SH-SY5Y (cell line): ENCODE results near the gene ECHS1.

Source experiments
- GATA2 ChIP-seq: IDR thresholded peaks from 2 replicates; pipeline ENCODE4 v1.6.1; 2011; ENCODE audit warnings: mild to moderate bottlenecking, low read depth, low read length
- GATA3 ChIP-seq: IDR thresholded peaks from 2 replicates; pipeline ENCODE4 v1.6.1; 2011; ENCODE audit warnings: low read depth, mild to moderate bottlenecking, low read length, moderate library complexity

Gene ECHS1

GRCh38 chr10:133347710-133348517 lies 25.2 kb downstream of the ECHS1 start:
- TF ChIP-seq GATA3 (no peak), GATA2 (no peak)

- TF ChIP-seq GATA2 (no peak), GATA3 (no peak)
Observed at GRCh38 chr10:133346413-133346812, 26.7 kb downstream of the ECHS1 start.

GRCh38 chr10:133344236-133344635 lies 28.9 kb downstream of the ECHS1 start:
- no peak for TF ChIP-seq GATA2
- TF ChIP-seq GATA3, result no peak

- no peak for TF ChIP-seq GATA3
- no peak for TF ChIP-seq GATA2
Observed at GRCh38 chr10:133343558-133343957, 29.6 kb downstream of the ECHS1 start.

GRCh38 chr10:133342942-133343341 lies 30.2 kb downstream of the ECHS1 start:
- TF ChIP-seq GATA2, result no peak

GRCh38 chr10:133341983-133342382 lies 31.2 kb downstream of the ECHS1 start:
- TF ChIP-seq GATA3, result no peak
- TF ChIP-seq GATA2, result no peak

- TF ChIP-seq GATA2 (no peak), GATA3 (no peak)
Observed at GRCh38 chr10:133339708-133340380, 33.3 kb downstream of the ECHS1 start.

GRCh38 chr10:133338080-133339071 lies 34.8 kb downstream of the ECHS1 start:
- TF ChIP-seq GATA2 (no peak), GATA3 (no peak)

GRCh38 chr10:133337370-133337725 lies 35.8 kb downstream of the ECHS1 start:
- TF ChIP-seq GATA3 (no peak), GATA2 (no peak)

- no peak for TF ChIP-seq GATA2
- TF ChIP-seq GATA3, result no peak
Observed at GRCh38 chr10:133336577-133337369, 36.4 kb downstream of the ECHS1 start, which contains the start of gene CALY. CALY (minus strand) TSS chr10:133336896; CDS start chr10:133328989, 7,907 bp downstream.

GRCh38 chr10:133336118-133336576 lies 37.0 kb downstream of the ECHS1 start:
- TF ChIP-seq GATA2, result no peak

- TF ChIP-seq GATA2 (no peak), GATA3 (no peak)
Observed at GRCh38 chr10:133335246-133336117, 37.7 kb downstream of the ECHS1 start.
